SK-N-DZ (cell line): Measurements from ENCODE around the gene BIRC6.

Experiments
- small RNA-seq, 2 experiments: library from RNA; depleted of rRNA; stranded (forward); fragments of <200 nt; gene quantifications; one replicate each; pipeline ENCODE3, GENCODE V24; 2014

The BIRC6 gene

Small RNA genes lying within 50 kb of the gene (small RNA-seq; reads per million reads assigned to genes)
- gene MIR4765 (0 reads per million in 2 experiments), gene MIR558 (0 reads per million in 2 experiments)
